Astrocyte (in vitro differentiated cells and primary cell): ENCODE data around the gene CDC45.

ENCODE experiments used
- EZH2 ChIP-seq: IDR thresholded peaks from 2 replicates; pipeline ENCODE4 v1.6.1; 2012; ENCODE audit warnings: mild to moderate bottlenecking, low read length, inconsistent platforms; ENCODE audit not compliant: insufficient read depth
- TF ChIP-seq, protein P1 (sequence below): IDR thresholded peaks from 2 replicates; pipeline ENCODE4 v1.5.1; 2011; ENCODE audit warnings: low read depth, mild to moderate bottlenecking, inconsistent platforms, low read length, moderate library complexity; ENCODE audit not compliant: insufficient read depth

DNA sequence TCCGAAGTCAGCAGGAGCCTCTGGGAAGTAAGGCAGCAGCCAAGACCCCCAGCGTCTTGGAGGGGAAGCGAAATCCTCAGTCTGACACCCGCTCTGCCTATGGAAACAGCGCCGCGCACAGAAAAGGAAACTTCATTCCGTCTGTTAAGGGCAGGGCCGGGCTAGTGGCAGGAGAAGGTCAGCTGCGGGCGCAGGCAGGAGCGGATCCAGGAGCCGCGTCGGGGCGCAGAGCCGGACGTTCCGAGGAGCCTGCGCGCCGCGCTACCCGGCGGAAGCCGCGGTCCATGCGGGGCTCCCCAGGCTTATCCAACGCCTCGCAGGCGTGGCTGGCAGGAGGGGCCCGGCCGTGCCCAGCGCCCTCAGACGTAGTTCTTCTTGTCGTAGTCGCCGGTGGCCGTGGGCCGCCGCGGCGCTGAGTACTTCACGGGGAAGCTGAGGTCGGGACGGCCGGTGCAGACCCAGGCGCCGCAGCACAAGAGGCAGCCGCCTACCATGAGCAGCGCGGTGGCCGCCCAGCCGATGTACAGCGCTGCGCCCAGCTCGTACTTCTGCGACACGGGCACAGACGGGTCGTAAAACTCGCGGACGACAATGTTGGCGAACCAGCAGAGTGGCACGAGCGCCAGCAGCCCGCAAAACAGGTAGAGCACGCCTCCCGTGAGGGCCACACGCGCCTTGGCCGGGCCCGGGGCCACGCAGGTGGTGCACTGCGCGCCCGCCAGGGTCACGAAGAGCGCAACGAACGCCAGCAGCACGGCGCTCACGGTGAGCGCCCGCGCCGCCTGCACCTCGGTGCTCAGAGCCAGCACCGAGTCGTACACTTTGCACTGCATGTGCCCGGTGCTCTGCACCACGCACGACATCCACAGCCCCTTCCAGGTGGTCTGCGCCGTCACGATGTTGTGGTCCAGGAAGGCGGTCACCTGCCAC lies 43.8 kb downstream of the CDC45 start:
- TF ChIP-seq, protein P1, sequence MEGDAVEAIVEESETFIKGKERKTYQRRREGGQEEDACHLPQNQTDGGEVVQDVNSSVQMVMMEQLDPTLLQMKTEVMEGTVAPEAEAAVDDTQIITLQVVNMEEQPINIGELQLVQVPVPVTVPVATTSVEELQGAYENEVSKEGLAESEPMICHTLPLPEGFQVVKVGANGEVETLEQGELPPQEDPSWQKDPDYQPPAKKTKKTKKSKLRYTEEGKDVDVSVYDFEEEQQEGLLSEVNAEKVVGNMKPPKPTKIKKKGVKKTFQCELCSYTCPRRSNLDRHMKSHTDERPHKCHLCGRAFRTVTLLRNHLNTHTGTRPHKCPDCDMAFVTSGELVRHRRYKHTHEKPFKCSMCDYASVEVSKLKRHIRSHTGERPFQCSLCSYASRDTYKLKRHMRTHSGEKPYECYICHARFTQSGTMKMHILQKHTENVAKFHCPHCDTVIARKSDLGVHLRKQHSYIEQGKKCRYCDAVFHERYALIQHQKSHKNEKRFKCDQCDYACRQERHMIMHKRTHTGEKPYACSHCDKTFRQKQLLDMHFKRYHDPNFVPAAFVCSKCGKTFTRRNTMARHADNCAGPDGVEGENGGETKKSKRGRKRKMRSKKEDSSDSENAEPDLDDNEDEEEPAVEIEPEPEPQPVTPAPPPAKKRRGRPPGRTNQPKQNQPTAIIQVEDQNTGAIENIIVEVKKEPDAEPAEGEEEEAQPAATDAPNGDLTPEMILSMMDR: no peak
- peak; percentile 50 for TF ChIP-seq EZH2
